Tibial nerve (tissue), 3 donors: Measurements from ENCODE around the gene WDR27.

Source experiments
- POLR2A ChIP-seq, 2 donors: fragments of 450-650 bp; IDR thresholded peaks; one replicate each; pipeline ENCODE4 v1.6.1; 2017; ENCODE audit warnings: antibody characterized with exemption in 2 of 2, mild to moderate bottlenecking in 2 of 2, moderate library complexity in 2 of 2
- TF ChIP-seq, protein P1 (sequence below), 5 experiments: fragments of 200-600 bp in 3 of 5; fragments of 450-650 bp in 2 of 5; sonication (generic) in 3 of 5; IDR thresholded peaks; one replicate each; pipeline ENCODE4 v1.5.1; 2016 to 2019; ENCODE audit warnings: antibody characterized with exemption in 5 of 5, mild to moderate bottlenecking in 3 of 5, moderate library complexity in 2 of 5

DNA sequence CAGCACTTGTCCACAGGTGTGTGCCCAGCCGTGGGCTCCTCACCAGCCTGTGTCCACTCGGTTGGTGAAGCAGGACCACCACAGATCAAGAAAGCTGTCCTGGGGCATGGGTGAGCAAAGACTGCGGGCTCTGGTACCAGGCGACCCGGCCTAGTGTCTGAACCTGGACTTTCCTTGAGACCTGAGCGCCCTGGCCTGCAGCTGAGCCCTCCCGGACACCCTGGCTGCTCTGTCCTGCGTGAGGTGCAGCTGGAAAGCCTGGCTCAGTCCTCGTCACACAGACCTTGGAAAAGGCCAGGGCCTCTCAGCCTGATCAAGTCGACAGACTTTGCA is 247.0 kb downstream of the WDR27 start:
- no peak for TF ChIP-seq POLR2A (IDR thresholded peaks at IDR 0.05)
- TF ChIP-seq, protein P1, sequence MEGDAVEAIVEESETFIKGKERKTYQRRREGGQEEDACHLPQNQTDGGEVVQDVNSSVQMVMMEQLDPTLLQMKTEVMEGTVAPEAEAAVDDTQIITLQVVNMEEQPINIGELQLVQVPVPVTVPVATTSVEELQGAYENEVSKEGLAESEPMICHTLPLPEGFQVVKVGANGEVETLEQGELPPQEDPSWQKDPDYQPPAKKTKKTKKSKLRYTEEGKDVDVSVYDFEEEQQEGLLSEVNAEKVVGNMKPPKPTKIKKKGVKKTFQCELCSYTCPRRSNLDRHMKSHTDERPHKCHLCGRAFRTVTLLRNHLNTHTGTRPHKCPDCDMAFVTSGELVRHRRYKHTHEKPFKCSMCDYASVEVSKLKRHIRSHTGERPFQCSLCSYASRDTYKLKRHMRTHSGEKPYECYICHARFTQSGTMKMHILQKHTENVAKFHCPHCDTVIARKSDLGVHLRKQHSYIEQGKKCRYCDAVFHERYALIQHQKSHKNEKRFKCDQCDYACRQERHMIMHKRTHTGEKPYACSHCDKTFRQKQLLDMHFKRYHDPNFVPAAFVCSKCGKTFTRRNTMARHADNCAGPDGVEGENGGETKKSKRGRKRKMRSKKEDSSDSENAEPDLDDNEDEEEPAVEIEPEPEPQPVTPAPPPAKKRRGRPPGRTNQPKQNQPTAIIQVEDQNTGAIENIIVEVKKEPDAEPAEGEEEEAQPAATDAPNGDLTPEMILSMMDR (IDR thresholded peaks at IDR 0.05) = no peak
